GM12801 (cell line): ENCODE data around the gene GJA3.

Source experiments
- CTCF ChIP-seq: IDR thresholded peaks from one replicate; pipeline ENCODE4 v1.5.1; 2011; ENCODE audit warnings: control low read depth; ENCODE audit not compliant: insufficient read length; ENCODE audit errors: extremely low read depth

The GJA3 gene

GRCh38 chr13:20177049-20177831 is 16.4 kb upstream of the GJA3 start:
- TF ChIP-seq CTCF, result no peak

- no peak for TF ChIP-seq CTCF
These were observed 15.2 kb upstream of the GJA3 start for GRCh38 chr13:20175907-20176652.

GRCh38 chr13:20175406-20175794 is 14.5 kb upstream of the GJA3 start:
- TF ChIP-seq CTCF, result no peak

- no peak for TF ChIP-seq CTCF
These were observed 14.0 kb upstream of the GJA3 start for GRCh38 chr13:20174656-20175405.

- TF ChIP-seq CTCF, result no peak
These were observed 12.4 kb upstream of the GJA3 start for GRCh38 chr13:20173116-20173746.

GRCh38 chr13:20171364-20171763 is 10.5 kb upstream of the GJA3 start:
- TF ChIP-seq CTCF, result no peak

- no peak for TF ChIP-seq CTCF
These were observed 10.1 kb upstream of the GJA3 start for GRCh38 chr13:20170921-20171320.
